Hepatocyte (in vitro differentiated cells): ENCODE measurements around the gene SRPK2. TPM values are rescaled to one million over a fixed set of nuclear protein-coding genes. Genes with fewer than 3 reads are reported as not detected.
"Not testable (repeated sequence)": the region's sequence is repeated elsewhere in the genome, so short reads cannot be mapped to it uniquely, and the experiment has no call there.

ENCODE experiments used
- DNase-seq: peaks from one replicate; pipeline ENCODE4 v3.0.0-alpha.2; 2016; ENCODE audit warnings: low spot score
- H2AFZ ChIP-seq: fragments of 200-600 bp; sonication (generic); 2 replicates; pipeline ENCODE4 v1.6.0; 2016; ENCODE audit warnings: antibody characterized with exemption, mild to moderate bottlenecking
- H3K27ac ChIP-seq: fragments of 200-600 bp; sonication (generic); 2 replicates; pipeline ENCODE4 v1.5.1; 2016; ENCODE audit warnings: mild to moderate bottlenecking
- H3K27me3 ChIP-seq: fragments of 200-600 bp; sonication (generic); 2 replicates; pipeline ENCODE4 v1.6.1; 2016
- H3K36me3 ChIP-seq: fragments of 200-600 bp; sonication (generic); replicated peaks from 2 replicates; pipeline ENCODE4 v1.5.1; 2016; ENCODE audit warnings: low read depth; ENCODE audit not compliant: insufficient read depth
- H3K4me1 ChIP-seq: fragments of 200-600 bp; sonication (generic); 2 replicates; pipeline ENCODE4 v1.5.1; 2016; ENCODE audit warnings: mild to moderate bottlenecking, moderate library complexity; ENCODE audit not compliant: insufficient read depth
- H3K4me2 ChIP-seq: fragments of 200-600 bp; sonication (generic); 2 replicates; pipeline ENCODE4 v1.6.0; 2016
- H3K4me3 ChIP-seq: fragments of 200-600 bp; sonication (generic); 2 replicates; pipeline ENCODE4 v1.5.1; 2016; ENCODE audit warnings: mild to moderate bottlenecking
- H3K79me2 ChIP-seq: fragments of 200-600 bp; sonication (generic); 2 replicates; pipeline ENCODE4 v1.6.0; 2017; ENCODE audit warnings: mild to moderate bottlenecking
- H3K9me2 ChIP-seq: fragments of 200-600 bp; sonication (generic); replicated peaks from 2 replicates; pipeline ENCODE4 v1.6.0; 2017; ENCODE audit warnings: mild to moderate bottlenecking; ENCODE audit not compliant: insufficient read depth
- H3K9me3 ChIP-seq: fragments of 200-600 bp; sonication (generic); 2 replicates; pipeline ENCODE4 v1.5.1; 2016; ENCODE audit warnings: low read depth, mild to moderate bottlenecking
- H4K20me1 ChIP-seq: fragments of 200-600 bp; sonication (generic); 2 replicates; pipeline ENCODE4 v1.6.0; 2016; ENCODE audit warnings: mild to moderate bottlenecking; ENCODE audit not compliant: insufficient read depth, poor library complexity, severe bottlenecking
- EZH2 ChIP-seq: fragments of 200-600 bp; sonication (generic); IDR thresholded peaks from 2 replicates; pipeline ENCODE4 v1.6.1; 2016; ENCODE audit warnings: antibody characterized with exemption, mild to moderate bottlenecking, borderline replicate concordance
- EZH2phosphoT487 ChIP-seq: fragments of 200-600 bp; sonication (generic); IDR thresholded peaks from one replicate; pipeline ENCODE4 v1.6.1; 2018; ENCODE audit warnings: antibody characterized with exemption, mild to moderate bottlenecking, low read depth, moderate library complexity; ENCODE audit not compliant: unreplicated experiment, severe bottlenecking
- WGBS: methylation state at CpG from one replicate; pipeline ENCODE4 v1.1.6; 2016; ENCODE audit warnings: low lambda C conversion rate; ENCODE audit errors: missing lambda C conversion rate; 5-methylcytosine and 5-hydroxymethylcytosine counted together
- polyA plus RNA-seq: library from polyadenylated mRNA; unstranded; fragments of >200 nt; fragmentation: Nextera tagmentation; extraction: Ambion mirVana; gene quantifications from 2 replicates; pipeline ENCODE4 v1.2.1, GENCODE V29; 2016
- total RNA-seq: library from RNA; depleted of rRNA; stranded (reverse); fragments of >200 nt; gene quantifications from 2 replicates; pipeline ENCODE4 v1.2.3, GENCODE V29; 2014
- TF ChIP-seq, protein P1 (sequence below): fragments of 200-600 bp; sonication (generic); IDR thresholded peaks from 2 replicates; pipeline ENCODE4 v1.5.1; 2016; ENCODE audit warnings: antibody characterized with exemption, mild to moderate bottlenecking; ENCODE audit not compliant: poor library complexity

Gene SRPK2
- total and polyA plus RNA-seq, 2 experiments from 2014 or later = 41.4 to 46.1 TPM

DNA sequence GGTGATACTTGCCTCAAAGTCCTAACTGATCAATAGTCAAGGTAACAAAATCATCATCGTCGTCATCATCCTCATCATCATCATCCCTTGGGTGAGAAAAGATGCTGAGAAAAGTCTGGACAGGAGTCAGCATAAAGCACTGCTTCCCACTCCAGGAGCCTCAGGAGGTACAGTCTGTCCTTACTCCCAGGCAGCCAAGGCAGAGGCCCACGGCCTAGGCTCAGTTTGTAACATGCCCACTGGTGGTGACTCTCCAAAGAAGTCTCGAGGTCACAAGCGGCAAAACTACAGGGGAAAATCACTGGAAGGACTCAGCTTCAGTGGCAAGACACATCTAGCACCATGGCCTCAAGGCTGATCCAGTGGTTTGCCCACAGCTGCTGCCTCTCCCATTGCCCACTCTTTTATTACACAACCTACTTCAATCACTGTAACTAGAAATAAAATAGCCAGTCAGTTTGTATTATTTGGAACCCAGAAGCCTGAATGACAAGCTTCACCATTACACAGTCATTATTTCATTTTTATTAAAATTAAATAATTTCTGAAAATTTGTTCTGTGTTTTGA, 150.4 kb downstream of the SRPK2 start:
- no peaks in the 10 kb centered on the region for H3K4me1 ChIP-seq
- no peak overlapping the region for H3K4me2 ChIP-seq
- no peaks in the 10 kb centered on the region for H3K36me3 ChIP-seq
- peaks cover 22% of the 10 kb centered on the region for H4K20me1 ChIP-seq
- TF ChIP-seq EZH2 = no peak
- TF ChIP-seq EZH2phosphoT487 = no peak
- TF ChIP-seq, protein P1, sequence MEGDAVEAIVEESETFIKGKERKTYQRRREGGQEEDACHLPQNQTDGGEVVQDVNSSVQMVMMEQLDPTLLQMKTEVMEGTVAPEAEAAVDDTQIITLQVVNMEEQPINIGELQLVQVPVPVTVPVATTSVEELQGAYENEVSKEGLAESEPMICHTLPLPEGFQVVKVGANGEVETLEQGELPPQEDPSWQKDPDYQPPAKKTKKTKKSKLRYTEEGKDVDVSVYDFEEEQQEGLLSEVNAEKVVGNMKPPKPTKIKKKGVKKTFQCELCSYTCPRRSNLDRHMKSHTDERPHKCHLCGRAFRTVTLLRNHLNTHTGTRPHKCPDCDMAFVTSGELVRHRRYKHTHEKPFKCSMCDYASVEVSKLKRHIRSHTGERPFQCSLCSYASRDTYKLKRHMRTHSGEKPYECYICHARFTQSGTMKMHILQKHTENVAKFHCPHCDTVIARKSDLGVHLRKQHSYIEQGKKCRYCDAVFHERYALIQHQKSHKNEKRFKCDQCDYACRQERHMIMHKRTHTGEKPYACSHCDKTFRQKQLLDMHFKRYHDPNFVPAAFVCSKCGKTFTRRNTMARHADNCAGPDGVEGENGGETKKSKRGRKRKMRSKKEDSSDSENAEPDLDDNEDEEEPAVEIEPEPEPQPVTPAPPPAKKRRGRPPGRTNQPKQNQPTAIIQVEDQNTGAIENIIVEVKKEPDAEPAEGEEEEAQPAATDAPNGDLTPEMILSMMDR = no peak
- no peak overlapping the region for H2AFZ ChIP-seq
- H3K9me3 ChIP-seq = no peaks in the 10 kb centered on the region
- no peaks in the 10 kb centered on the region for H3K27me3 ChIP-seq
- H3K27ac ChIP-seq = no peak overlapping the region
- no peak for DNase-seq
- no peaks in the 10 kb centered on the region for H3K9me2 ChIP-seq
- WGBS = 70% methylated on average over 5 of the region's 5 CpGs
- peaks cover 96% of the 10 kb centered on the region for H3K79me2 ChIP-seq
- no peak overlapping the region for H3K4me3 ChIP-seq

DNA sequence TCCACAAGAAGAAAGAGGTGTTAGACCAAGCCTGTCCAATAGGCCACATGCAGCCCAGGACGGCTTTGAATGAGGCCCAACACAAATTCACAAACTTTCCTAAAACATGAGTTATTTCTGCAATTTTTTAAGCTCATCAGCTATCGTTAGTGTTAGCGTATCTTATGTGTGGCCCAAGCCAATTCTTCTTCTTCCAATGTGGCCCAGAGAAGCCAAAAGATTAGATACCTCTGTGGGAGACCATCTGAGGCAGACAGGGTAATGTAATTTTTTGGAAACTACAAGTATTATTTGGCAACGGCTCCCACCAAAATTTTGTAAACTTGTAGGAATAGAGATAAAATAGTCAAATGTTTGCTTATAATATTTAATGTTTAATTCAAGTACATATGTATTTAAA, 153.8 kb downstream of the SRPK2 start:
- H3K4me1 ChIP-seq = no peaks in the 10 kb centered on the region
- no peak overlapping the region for H3K4me2 ChIP-seq
- H2AFZ ChIP-seq = no peak overlapping the region
- H3K4me3 ChIP-seq = no peak overlapping the region
- H3K27ac ChIP-seq = no peak overlapping the region
- DNase-seq = no peak
- no peaks in the 10 kb centered on the region for H3K9me3 ChIP-seq
- TF ChIP-seq EZH2 = no peak
- TF ChIP-seq, protein P1 = no peak
- no peak for TF ChIP-seq EZH2phosphoT487
- H3K79me2 ChIP-seq = peaks cover 75% of the 10 kb centered on the region
- H3K36me3 ChIP-seq = no peaks in the 10 kb centered on the region
- no peaks in the 10 kb centered on the region for H3K9me2 ChIP-seq
- H3K27me3 ChIP-seq = no peaks in the 10 kb centered on the region
- H4K20me1 ChIP-seq = peaks cover 22% of the 10 kb centered on the region
- WGBS = 96% methylated on average over 4 of the region's 4 CpGs

DNA sequence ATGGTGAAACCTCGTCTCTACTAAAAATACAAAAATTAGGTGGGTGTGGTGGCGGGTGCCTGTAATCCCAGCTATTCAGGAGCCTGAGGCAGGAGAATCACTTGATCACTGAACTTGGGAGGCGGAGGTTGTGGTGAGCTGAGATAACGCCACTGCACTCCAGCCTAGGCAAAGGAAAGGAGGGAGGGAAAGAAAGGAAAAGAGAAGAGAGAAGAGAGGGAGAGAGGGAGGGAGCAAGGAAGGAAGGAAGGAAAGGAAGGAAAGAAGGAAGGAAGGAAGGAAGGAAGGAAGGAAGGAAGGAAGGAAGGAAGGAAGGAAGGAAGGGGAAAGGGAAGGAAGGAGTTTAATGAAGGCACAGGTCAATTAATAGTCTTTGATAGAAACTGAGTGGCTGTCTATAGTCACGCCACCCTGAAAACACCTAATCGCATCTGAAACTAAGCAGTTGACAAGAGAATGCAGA, 155.9 kb downstream of the SRPK2 start:
- H4K20me1 ChIP-seq = peaks cover 28% of the 10 kb centered on the region
- not testable (repeated sequence) for H3K9me2 ChIP-seq, H3K9me3 ChIP-seq, DNase-seq, H3K4me3 ChIP-seq, H3K4me1 ChIP-seq, H3K27me3 ChIP-seq, H2AFZ ChIP-seq, H3K4me2 ChIP-seq, H3K27ac ChIP-seq, H3K36me3 ChIP-seq
- H3K79me2 ChIP-seq = peaks cover 59% of the 10 kb centered on the region
- 95% methylated on average over 6 of the region's 6 CpGs for WGBS

DNA sequence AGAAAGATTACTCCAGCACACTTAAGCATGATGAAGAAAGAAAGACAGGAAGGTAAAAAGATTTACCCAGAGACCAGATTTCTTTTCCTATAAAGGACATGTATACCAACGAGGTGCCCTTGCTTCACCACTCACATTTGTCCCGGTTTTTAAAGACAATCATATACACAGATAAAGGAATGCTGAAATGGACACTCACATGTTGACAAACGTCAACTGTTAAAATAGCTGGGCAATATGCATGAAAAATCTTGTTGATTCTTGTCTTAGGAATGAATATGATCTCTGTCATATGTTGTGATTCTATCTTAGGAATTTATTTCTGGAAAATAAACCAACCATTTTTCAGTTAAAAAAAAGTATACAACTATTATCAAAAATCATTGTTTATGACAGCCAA, 158.2 kb downstream of the SRPK2 start:
- Histone ChIP-seq H3K4me2 (no peak overlapping the region), H3K4me3 (no peak overlapping the region), H3K27me3 (no peaks in the 10 kb centered on the region), H3K9me3 (no peaks in the 10 kb centered on the region), H3K4me1 (no peaks in the 10 kb centered on the region), H3K9me2 (no peaks in the 10 kb centered on the region), H3K79me2 (peaks cover 58% of the 10 kb centered on the region), H2AFZ (no peak overlapping the region), H3K27ac (no peak overlapping the region), H3K36me3 (no peaks in the 10 kb centered on the region), H4K20me1 (peaks cover 5% of the 10 kb centered on the region)
- TF ChIP-seq, protein P1 = no peak
- no peak for TF ChIP-seq EZH2
- no peak for TF ChIP-seq EZH2phosphoT487
- DNase-seq = no peak
- WGBS = 79% methylated on average over 3 of the region's 3 CpGs
